TTC549 (cell line): ENCODE results near the gene RRP8.

Source experiments
- FAIRE-seq: peaks from 2 replicates; lab custom pipeline; 2012; peaks lifted over from hg19 to GRCh38; lab: Jason Lieb, UNC

The RRP8 gene

GRCh38 chr11:6632116-6633073 is 29.0 kb upstream of the RRP8 start:
- FAIRE-seq: no peak

GRCh38 chr11:6631361-6631890 is 28.0 kb upstream of the RRP8 start:
- no peak for FAIRE-seq

GRCh38 chr11:6630632-6631291 is 27.3 kb upstream of the RRP8 start:
- FAIRE-seq: no peak

- FAIRE-seq: no peak
Measured at GRCh38 chr11:6629892-6630631, 26.6 kb upstream of the RRP8 start.

- no peak for FAIRE-seq
Measured at GRCh38 chr11:6629573-6629891, 26.1 kb upstream of the RRP8 start.

GRCh38 chr11:6628526-6628925 is 25.1 kb upstream of the RRP8 start:
- no peak for FAIRE-seq

GRCh38 chr11:6627762-6628241 is 24.4 kb upstream of the RRP8 start:
- no peak for FAIRE-seq

- no peak for FAIRE-seq
Measured at GRCh38 chr11:6626971-6627761, 23.8 kb upstream of the RRP8 start.

- FAIRE-seq: no peak
Measured at GRCh38 chr11:6625832-6626420, 22.5 kb upstream of the RRP8 start.

GRCh38 chr11:6625156-6625831 is 21.9 kb upstream of the RRP8 start:
- FAIRE-seq: no peak

GRCh38 chr11:6623391-6624363 is 20.3 kb upstream of the RRP8 start:
- FAIRE-seq: no peak

GRCh38 chr11:6622261-6623171 is 19.1 kb upstream of the RRP8 start:
- FAIRE-seq: no peak

GRCh38 chr11:6621711-6622211 is 18.3 kb upstream of the RRP8 start:
- no peak for FAIRE-seq

GRCh38 chr11:6620636-6621035 is 17.2 kb upstream of the RRP8 start:
- no peak for FAIRE-seq

GRCh38 chr11:6619004-6619745 is 15.8 kb upstream of the RRP8 start, which contains the start of gene TPP1:
Gene TPP1 (minus strand): TSS chr11:6619422. CDS start chr11:6619400, 22 bp downstream.
- FAIRE-seq: peak; percentile 80

GRCh38 chr11:6618117-6619003 is 14.9 kb upstream of the RRP8 start:
- FAIRE-seq: no peak
